ENCODE results near the gene TRAF3IP3.

Gene TRAF3IP3

DNA sequence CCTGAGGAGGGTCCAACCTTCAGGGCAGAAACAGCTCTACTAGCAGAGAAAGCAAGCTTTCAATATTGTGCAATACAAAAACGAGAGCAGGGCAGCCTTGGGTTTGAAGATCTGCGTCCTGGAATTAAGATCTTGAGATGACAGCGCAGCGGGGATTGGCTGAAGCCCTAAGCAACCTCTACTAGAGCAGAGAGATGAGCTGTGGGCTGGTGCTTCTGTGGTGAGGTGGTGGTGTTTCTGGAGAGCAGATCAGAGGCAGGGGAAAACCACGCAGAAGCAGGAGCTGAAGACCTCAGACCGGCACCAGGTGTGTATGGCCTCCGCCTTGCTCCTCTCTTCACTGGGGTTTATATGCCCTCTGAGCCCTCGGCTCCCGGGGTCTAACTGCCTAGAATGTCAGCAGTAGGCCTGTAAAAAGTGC is 12.5 kb downstream of the TRAF3IP3 start:
- Histone ChIP-seq H3K27me3 (replicated peaks) (no peaks in the 10 kb centered on the region), H3K36me3 (replicated peaks) (no peaks in the 10 kb centered on the region), H3K4me3 (ENCODE audit: low read depth, low read length) (no peak overlapping the region), H3K27ac (no peak overlapping the region)
- TF ChIP-seq, protein P1, sequence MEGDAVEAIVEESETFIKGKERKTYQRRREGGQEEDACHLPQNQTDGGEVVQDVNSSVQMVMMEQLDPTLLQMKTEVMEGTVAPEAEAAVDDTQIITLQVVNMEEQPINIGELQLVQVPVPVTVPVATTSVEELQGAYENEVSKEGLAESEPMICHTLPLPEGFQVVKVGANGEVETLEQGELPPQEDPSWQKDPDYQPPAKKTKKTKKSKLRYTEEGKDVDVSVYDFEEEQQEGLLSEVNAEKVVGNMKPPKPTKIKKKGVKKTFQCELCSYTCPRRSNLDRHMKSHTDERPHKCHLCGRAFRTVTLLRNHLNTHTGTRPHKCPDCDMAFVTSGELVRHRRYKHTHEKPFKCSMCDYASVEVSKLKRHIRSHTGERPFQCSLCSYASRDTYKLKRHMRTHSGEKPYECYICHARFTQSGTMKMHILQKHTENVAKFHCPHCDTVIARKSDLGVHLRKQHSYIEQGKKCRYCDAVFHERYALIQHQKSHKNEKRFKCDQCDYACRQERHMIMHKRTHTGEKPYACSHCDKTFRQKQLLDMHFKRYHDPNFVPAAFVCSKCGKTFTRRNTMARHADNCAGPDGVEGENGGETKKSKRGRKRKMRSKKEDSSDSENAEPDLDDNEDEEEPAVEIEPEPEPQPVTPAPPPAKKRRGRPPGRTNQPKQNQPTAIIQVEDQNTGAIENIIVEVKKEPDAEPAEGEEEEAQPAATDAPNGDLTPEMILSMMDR (IDR thresholded peaks at IDR 0.05; ENCODE audit: low read depth, low read length, missing control alignments) = no peak
- in situ Hi-C loops (cut with HindIII; ENCODE audit: low pct_ligation_motif_present, low sequenced_read_pairs) = no loop called here
- no peak for DNase-seq

DNA sequence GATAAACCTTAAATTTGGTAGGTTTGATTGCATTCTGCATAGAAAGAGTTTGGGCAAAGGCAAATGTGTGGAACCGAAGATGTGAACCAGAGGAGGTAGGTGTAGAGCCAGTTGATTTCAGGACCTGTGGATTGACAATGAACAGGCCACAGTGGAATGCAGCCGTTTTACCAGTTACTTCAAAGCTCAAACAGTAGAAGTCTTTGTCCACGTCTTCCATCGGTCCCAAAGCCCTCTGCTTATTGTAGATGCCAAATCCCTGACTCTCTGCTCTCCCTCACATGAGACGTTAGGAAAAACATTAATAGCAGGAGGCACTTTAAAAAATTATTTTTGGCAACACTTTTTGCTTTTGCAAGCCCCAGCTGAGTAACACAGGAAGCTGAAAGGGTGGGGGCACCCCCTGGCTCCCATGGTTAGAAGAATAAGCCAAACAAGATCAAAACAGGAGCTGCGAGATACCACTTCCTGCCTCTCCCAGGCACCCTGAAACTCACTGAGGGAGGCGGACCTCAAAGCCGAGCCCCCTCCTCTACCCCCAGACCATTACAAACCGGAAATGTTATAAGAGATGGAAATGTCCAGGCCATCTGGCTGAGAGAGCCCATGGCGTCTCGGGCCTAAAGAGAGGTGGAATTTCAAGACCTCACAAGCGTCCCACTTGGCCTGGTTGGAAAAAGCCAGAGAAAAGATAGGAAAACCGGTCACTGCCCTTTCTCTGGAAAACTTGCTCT is 13.5 kb downstream of the TRAF3IP3 start:
- Histone ChIP-seq H3K36me3 (replicated peaks) (no peaks in the 10 kb centered on the region), H3K27ac (peak overlapping the region; percentile 85), H3K27me3 (replicated peaks) (no peaks in the 10 kb centered on the region), H3K4me3 (ENCODE audit: low read depth, low read length) (no peak overlapping the region)
- TF ChIP-seq, protein P1 (IDR thresholded peaks at IDR 0.05; ENCODE audit: low read depth, low read length, missing control alignments) = no peak
- in situ Hi-C loops (cut with HindIII; ENCODE audit: low pct_ligation_motif_present, low sequenced_read_pairs) = no loop called here
- DNase-seq = peak; percentile 88

DNA sequence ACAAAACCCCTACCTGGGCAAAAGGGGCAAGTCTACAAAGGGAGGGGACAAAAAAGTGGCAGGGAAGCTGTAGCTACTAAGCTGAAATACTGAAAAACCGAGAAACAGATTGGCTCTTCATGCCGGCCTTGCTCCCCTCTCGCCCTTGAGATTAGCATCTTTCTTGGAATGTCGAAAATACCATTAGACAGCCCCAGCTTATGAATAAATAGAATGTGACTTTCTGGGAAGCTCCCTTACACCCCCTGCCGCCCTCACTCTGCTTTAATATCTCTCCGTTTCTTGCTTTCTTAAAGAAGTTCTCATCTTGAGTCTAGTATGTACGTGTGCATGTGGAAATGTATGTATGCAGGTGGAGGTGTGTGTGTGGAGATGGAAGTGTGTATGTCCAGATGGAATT is 14.1 kb downstream of the TRAF3IP3 start:
- DNase-seq = peak; percentile 45
- no peaks in the 10 kb centered on the region for H3K36me3 ChIP-seq (replicated peaks)

DNA sequence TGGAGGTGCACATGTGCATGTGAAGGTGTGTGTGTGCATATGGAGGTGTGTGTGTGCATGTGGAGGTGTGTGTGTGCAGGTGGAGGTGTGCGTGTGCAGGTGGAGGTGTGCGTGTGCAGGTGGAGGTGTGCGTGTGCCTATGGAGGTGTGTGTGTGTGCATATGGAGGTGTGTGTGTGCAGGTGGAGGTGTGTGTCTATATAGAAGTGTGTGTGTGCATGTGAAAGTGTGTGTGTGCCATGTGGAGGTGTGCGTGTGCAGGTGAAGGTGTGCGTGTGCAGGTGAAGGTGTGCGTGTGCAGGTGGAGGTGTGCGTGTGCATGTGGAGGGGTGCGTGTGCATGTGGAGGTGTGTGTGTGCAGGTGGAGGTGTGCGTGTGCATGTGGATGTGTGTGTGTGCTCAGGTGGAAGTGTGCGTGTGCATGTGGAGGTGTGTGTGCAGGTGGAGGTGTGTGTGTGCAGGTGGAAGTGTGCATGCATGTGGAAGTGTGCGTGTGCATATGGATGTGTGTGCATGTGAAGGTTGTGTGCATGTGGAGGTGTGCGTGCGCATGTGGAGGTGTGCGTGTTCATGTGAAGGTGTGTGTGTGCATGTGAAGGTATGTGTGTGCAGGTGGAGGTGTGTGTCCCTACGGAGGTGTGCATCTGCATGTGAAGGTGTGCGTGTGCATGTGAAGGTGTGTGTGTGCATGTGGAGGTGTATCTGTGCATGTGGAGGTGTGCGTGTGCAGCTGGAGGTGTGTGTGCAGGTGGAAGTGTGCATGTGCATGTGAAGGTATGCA is 15.0 kb downstream of the TRAF3IP3 start:
- Histone ChIP-seq H3K27me3 (replicated peaks) (no peaks in the 10 kb centered on the region), H3K27ac (no peak overlapping the region), H3K36me3 (replicated peaks) (no peaks in the 10 kb centered on the region), H3K4me3 (ENCODE audit: low read depth, low read length) (no peak overlapping the region)
- TF ChIP-seq, protein P1 (IDR thresholded peaks at IDR 0.05; ENCODE audit: low read depth, low read length, missing control alignments) = no peak
- in situ Hi-C loops (cut with HindIII; ENCODE audit: low pct_ligation_motif_present, low sequenced_read_pairs) = no loop called here
- no peak for DNase-seq

More for the DNA sequence above, 14.1 kb downstream of the TRAF3IP3 start:
- H3K4me3 ChIP-seq (ENCODE audit: low read depth, low read length) = no peak overlapping the region
- no peaks in the 10 kb centered on the region for H3K27me3 ChIP-seq (replicated peaks)
- in situ Hi-C loops (cut with HindIII; ENCODE audit: low pct_ligation_motif_present, low sequenced_read_pairs) = no loop called here
- TF ChIP-seq, protein P1 (IDR thresholded peaks at IDR 0.05; ENCODE audit: low read depth, low read length, missing control alignments) = peak; percentile 25
- peak overlapping the region; percentile 85 for H3K27ac ChIP-seq

DNA sequence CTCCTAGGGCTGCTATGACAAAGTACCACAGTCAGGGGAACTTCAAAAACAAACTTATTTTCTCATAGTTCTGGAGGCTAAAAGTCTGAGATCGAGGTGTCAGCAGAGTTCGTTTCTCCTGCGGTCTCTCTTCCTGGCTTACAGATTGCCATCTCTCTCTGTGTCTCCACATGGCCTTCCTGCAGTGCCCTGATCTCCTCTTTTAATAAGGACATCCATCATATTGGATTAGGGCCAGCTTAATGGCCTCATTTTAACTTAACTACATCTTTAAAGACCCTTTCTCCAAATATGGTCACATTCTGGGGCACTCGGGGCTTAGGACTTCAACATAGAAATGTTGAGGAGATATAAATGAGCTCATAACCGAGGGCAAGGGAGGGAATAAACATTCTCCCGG is 16.3 kb downstream of the TRAF3IP3 start:
- Histone ChIP-seq H3K36me3 (replicated peaks) (no peaks in the 10 kb centered on the region), H3K27me3 (replicated peaks) (no peaks in the 10 kb centered on the region), H3K27ac (no peak overlapping the region), H3K4me3 (ENCODE audit: low read depth, low read length) (no peak overlapping the region)
- in situ Hi-C loops (cut with HindIII; ENCODE audit: low pct_ligation_motif_present, low sequenced_read_pairs) = no loop called here
- TF ChIP-seq, protein P1 (IDR thresholded peaks at IDR 0.05; ENCODE audit: low read depth, low read length, missing control alignments) = no peak
- no peak for DNase-seq

Measured in brain microvascular endothelial cell (primary cell).